Adrenal gland (tissue), 5 donors: Measurements from ENCODE around the gene ATXN1.

Source experiments
- CTCF ChIP-seq, 6 experiments: fragments of 450-650 bp in 4 of 6; fragments of 200-600 bp in 2 of 6; sonication (generic) in 1 of 6; IDR thresholded peaks; 1 replicate in 5 of 6; 2 replicates in 1 of 6; pipeline versions ENCODE4 v1.5.1 to v1.8.0; 2016 to 2021; ENCODE audit warnings: antibody characterized with exemption in 6 of 6, mild to moderate bottlenecking in 2 of 6, moderate library complexity in 1 of 6
- POLR2A ChIP-seq, 2 donors: fragments of 450-650 bp; IDR thresholded peaks; one replicate each; pipeline ENCODE4 v1.6.1; 2017; ENCODE audit warnings: antibody characterized with exemption in 2 of 2, mild to moderate bottlenecking in 2 of 2, moderate library complexity in 1 of 2
- donor health status: DM: no; HTN: no; CAD: no.

GRCh38 chr6:16768477-16768830 lies 7.2 kb upstream of the ATXN1 start:
- no peak for TF ChIP-seq CTCF (IDR thresholded peaks at IDR 0.05)
- TF ChIP-seq POLR2A (IDR thresholded peaks at IDR 0.05) = no peak
